Progenitor cell of endocrine pancreas (in vitro differentiated cells): ENCODE measurements around the gene COL19A1. TPM values are rescaled to one million over a fixed set of nuclear protein-coding genes. Genes with fewer than 3 reads are reported as not detected.

Source experiments
- DNase-seq: peaks from one replicate; pipeline ENCODE4 v3.0.0; 2021; ENCODE audit warnings: low spot score; ENCODE audit not compliant: unreplicated experiment
- H3K27ac Mint-ChIP-seq: 2 replicates; pipeline ENCODE4 v1.8.0; 2021; ENCODE audit warnings: mild to moderate bottlenecking, moderate library complexity, mixed read lengths
- H3K27me3 Mint-ChIP-seq: 2 replicates; pipeline ENCODE4 v1.8.0; 2021; ENCODE audit warnings: mixed read lengths
- H3K36me3 Mint-ChIP-seq: 2 replicates; pipeline ENCODE4 v1.8.0; 2022; ENCODE audit warnings: mixed read lengths; ENCODE audit not compliant: insufficient read depth
- H3K4me1 Mint-ChIP-seq: 2 replicates; pipeline ENCODE4 v1.8.0; 2021; ENCODE audit warnings: low read depth, mixed read lengths
- H3K4me3 Mint-ChIP-seq: 2 replicates; pipeline ENCODE4 v1.8.0; 2021; ENCODE audit warnings: low read depth, mild to moderate bottlenecking, moderate library complexity, mixed read lengths
- H3K9me3 Mint-ChIP-seq: 2 replicates; pipeline ENCODE4 v1.8.0; 2021; ENCODE audit warnings: low read depth, mixed read lengths
- total RNA-seq: library from RNA; stranded (reverse); gene quantifications from 2 replicates; pipeline ENCODE4 v1.2.1, GENCODE V29; 2021
- TF ChIP-seq, protein P1 (sequence below): fragments of 200-600 bp; sonication (generic); IDR thresholded peaks from one replicate; pipeline ENCODE4 v1.5.0; 2021; ENCODE audit warnings: antibody characterized with exemption, mild to moderate bottlenecking; ENCODE audit not compliant: unreplicated experiment

COL19A1 gene
- total RNA-seq, 1 donor from 2014 or later = 2.3 TPM

DNA sequence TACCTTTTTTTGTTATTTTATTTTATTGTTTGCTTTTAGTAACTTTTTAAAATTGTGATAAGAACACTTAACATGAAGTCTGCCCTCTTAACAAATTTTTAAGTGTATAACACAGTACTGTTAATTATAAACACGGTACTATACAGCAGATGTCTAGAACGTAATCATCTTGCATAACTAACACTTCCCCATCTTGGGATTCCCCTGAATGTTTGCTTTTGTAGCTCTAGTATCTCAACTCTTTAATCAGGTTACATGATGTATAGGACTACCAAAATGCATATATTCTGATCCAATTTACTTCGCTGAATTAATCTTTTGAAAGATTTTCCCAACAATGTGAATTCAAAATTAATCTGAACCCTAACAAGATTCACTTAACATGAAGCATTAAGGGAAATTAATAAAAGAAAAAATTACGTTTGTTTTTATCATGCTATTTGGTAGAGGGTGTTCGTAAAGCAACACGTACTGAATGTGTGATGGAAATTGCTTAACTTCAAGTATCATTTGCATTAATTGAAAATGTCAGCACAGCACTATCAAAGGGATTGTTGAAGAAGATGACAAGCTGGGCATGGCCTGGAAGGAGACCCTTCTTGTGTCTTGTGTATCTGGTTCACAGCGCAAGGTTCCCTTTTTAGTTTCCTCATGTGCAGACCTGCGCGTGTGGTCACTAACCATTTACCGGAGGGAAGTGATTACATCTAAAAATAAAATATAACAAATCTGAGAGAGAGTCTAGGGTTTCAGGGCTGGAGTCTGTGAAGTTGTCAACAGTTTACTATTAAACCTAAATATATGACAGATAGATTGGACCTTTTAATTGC lies 15.2 kb downstream of the COL19A1 start:
- Mint-ChIP-seq H3K4me3 (no peak overlapping the region), H3K27me3 (no peaks in the 10 kb centered on the region), H3K27ac (no peak overlapping the region), H3K4me1 (no peaks in the 10 kb centered on the region), H3K9me3 (peaks cover 8% of the 10 kb centered on the region), H3K36me3 (peaks cover 4% of the 10 kb centered on the region)
- DNase-seq = no peak
- TF ChIP-seq, protein P1, sequence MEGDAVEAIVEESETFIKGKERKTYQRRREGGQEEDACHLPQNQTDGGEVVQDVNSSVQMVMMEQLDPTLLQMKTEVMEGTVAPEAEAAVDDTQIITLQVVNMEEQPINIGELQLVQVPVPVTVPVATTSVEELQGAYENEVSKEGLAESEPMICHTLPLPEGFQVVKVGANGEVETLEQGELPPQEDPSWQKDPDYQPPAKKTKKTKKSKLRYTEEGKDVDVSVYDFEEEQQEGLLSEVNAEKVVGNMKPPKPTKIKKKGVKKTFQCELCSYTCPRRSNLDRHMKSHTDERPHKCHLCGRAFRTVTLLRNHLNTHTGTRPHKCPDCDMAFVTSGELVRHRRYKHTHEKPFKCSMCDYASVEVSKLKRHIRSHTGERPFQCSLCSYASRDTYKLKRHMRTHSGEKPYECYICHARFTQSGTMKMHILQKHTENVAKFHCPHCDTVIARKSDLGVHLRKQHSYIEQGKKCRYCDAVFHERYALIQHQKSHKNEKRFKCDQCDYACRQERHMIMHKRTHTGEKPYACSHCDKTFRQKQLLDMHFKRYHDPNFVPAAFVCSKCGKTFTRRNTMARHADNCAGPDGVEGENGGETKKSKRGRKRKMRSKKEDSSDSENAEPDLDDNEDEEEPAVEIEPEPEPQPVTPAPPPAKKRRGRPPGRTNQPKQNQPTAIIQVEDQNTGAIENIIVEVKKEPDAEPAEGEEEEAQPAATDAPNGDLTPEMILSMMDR = no peak

DNA sequence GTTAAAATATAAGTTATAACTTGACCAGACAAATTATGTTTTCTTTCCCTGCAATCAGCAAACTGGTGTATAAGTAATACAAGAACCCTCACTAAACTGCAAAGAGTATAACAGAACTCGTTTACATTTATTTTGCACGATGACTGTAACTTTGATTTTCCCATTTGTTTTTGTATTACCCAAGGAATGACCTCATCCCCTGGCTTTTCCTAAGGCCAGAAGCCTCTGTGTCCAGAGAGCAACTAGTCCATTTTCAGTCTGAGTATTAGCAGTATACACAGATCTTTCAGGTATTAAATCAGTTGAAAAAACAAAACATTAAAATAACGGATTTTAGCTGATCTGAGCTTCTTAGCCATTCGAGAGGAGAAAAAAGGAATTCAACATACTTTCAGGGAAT lies 17.2 kb downstream of the COL19A1 start:
- Mint-ChIP-seq H3K4me1 (no peaks in the 10 kb centered on the region), H3K4me3 (no peak overlapping the region), H3K27ac (no peak overlapping the region), H3K36me3 (peaks cover 6% of the 10 kb centered on the region), H3K27me3 (no peaks in the 10 kb centered on the region), H3K9me3 (peaks cover 10% of the 10 kb centered on the region)
- DNase-seq = no peak
- TF ChIP-seq, protein P1 = no peak

DNA sequence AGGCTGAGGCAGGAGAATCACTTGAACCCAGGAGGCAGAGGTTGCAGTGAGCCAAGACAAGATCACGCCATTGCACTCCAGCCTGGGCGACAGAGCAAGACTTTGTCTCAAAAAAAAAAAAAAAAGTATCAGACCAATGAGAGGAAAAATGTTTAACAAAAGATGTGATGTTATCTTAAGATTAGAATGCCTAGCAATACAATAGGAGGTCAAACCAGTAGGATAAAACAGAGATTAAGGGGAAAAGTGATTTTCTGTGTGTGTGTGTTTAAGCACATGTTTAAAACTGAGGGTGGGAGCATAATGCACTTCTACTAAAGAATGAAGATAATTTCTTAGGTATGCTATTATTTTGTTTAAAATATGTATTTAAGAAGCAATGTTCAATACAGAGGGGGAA lies 17.9 kb downstream of the COL19A1 start:
- Mint-ChIP-seq H3K27me3 (no peaks in the 10 kb centered on the region), H3K36me3 (peaks cover 6% of the 10 kb centered on the region), H3K4me3 (no peak overlapping the region), H3K9me3 (peaks cover 13% of the 10 kb centered on the region), H3K27ac (no peak overlapping the region), H3K4me1 (no peaks in the 10 kb centered on the region)
- no peak for DNase-seq
- TF ChIP-seq, protein P1 = no peak

DNA sequence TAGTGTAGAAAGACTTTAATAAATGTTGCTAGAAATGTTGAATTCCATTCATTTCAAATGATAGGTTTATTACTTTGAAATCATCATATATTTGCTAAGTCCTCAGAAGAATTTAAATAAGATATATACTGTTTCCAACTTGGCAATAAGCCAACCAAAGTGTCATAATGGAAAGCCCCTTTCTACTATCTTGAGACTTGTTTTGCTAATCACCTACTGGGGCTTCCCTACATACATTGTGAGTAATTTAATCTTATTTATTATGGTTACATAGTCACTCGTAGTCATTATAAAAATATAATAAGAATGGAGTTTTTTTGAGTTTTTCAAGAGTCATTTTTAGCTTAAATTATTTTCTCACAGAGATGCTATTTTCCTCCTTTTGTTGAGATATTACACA lies 20.7 kb downstream of the COL19A1 start:
- no peak for DNase-seq
- H3K4me1 Mint-ChIP-seq = no peaks in the 10 kb centered on the region
- no peak overlapping the region for H3K4me3 Mint-ChIP-seq
- H3K36me3 Mint-ChIP-seq = peaks cover 14% of the 10 kb centered on the region
- no peak overlapping the region for H3K27ac Mint-ChIP-seq
- no peaks in the 10 kb centered on the region for H3K27me3 Mint-ChIP-seq
- TF ChIP-seq, protein P1 = no peak
- H3K9me3 Mint-ChIP-seq = peaks cover 28% of the 10 kb centered on the region

DNA sequence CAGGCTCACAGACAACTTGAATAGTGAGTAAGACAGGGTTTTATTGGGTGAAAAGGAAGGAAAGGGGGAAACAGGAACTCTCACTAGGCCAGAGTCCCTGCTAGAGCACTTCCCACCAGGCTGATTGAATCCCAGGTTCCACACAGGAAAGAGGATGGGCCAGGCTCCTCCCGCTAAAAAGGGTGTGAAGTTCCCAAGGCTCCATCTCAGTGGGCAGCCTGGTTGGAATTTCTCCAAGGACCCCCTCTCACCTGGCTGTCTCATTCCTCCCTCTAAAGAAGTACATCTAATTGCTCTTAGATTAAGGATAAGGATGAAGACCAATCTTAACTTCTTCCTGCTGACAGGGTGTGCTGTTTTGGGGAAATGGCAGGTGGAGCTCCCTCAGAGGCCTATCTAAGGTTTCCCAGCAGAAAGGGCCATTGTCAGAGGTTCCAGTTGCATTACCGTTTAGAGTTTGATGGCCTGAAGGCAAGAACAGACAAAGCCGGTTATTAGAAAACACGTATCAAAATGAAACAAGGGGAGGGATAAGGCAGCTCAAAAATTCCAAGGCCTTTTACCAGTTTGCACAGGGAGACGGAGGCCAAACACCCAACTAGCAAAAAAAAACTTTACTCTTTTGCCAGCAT lies 21.5 kb downstream of the COL19A1 start:
- Mint-ChIP-seq H3K36me3 (peaks cover 14% of the 10 kb centered on the region), H3K9me3 (peaks cover 28% of the 10 kb centered on the region), H3K4me1 (no peaks in the 10 kb centered on the region), H3K27ac (no peak overlapping the region), H3K27me3 (no peaks in the 10 kb centered on the region), H3K4me3 (no peak overlapping the region)
- DNase-seq = no peak
- TF ChIP-seq, protein P1 = no peak
